ENCODE measurements around the gene ZNF652.
"Not testable (repeated sequence)": the region's sequence is repeated elsewhere in the genome, so short reads cannot be mapped to it uniquely, and the experiment has no call there.

ZNF652 gene

GRCh38 chr17:49299996-49300395 is 62.1 kb downstream of the ZNF652 start:
- DNase-seq = no peak

GRCh38 chr17:49298371-49298976 is 63.6 kb downstream of the ZNF652 start:
- DNase-seq = no peak

GRCh38 chr17:49297141-49297540 is 64.9 kb downstream of the ZNF652 start:
- DNase-seq = no peak

DNA sequence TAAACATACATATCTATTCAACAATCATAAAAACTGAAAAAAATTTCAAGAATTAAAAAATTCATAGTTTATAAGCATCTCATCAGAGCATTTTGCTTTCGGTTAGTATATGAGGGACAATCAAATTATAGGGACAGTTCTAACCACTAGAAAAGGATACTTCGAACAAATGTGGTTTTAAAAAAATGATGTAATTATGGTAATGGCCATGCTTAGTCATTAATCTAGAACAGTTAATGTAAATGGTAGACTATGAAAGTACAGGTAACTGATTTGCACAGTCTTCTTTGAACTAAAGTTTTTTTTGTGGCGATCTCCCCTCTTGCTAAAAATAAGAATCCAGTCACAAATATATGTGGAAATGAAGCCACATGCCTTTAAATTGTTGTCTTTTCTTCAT is 67.9 kb downstream of the ZNF652 start:
- no peak for DNase-seq

- no peak for DNase-seq
Observed at GRCh38 chr17:49292901-49293300, 69.1 kb downstream of the ZNF652 start.

DNA sequence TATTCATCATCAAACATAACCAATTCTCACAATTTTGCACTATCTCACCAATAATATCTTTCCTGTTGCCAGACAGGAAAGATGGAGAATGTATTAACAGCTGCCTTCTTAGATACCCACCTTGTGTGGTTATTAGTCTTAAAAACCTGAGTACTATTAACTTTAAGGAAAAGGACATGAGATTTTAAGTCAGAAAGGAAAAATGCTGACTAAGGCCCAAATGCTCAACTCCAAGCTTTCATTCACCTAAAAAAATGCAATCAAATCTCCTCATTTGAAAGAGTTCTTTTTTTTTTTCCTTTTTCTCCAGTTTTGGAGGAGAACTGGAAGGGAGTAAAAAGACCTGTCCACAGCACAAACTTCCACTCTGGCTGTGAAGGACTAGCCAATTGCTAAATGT is 70.1 kb downstream of the ZNF652 start:
- no peak for DNase-seq

DNA sequence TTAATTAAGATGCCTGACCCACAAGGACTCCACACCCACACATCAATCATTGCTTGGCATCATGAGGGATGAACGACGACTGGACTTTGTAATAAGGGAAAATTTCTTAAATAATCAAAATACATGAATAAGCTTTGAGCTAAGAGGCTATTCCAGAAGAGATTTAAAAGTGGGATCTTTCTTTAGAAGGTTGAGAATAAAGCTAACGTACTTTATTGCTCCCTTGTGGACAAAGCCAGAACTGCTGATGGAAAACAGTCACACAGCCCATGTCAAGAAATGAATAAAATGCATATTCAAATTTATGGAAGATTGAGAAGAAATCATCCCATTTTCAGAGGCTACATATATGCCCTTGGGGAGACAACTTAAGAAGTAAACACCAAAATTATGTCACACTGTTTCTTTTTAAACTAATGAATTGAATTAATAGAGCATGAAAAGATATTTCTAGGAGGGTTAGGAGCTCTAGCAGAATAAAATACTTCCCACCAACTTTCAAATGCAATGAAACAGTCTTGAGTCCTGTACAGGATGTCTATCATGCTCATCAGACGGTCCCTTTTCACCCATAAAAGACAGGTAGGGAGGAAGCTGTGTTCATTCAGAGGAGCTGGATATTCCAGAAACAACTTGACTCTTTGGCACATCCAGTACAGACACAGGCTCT is 71.2 kb downstream of the ZNF652 start:
- peak; percentile 9 for DNase-seq

- peak; percentile 13 for DNase-seq
Observed at GRCh38 chr17:49288388-49288787, 73.7 kb downstream of the ZNF652 start.

GRCh38 chr17:49287481-49287880 is 74.6 kb downstream of the ZNF652 start:
- peak; percentile 19 for DNase-seq

DNA sequence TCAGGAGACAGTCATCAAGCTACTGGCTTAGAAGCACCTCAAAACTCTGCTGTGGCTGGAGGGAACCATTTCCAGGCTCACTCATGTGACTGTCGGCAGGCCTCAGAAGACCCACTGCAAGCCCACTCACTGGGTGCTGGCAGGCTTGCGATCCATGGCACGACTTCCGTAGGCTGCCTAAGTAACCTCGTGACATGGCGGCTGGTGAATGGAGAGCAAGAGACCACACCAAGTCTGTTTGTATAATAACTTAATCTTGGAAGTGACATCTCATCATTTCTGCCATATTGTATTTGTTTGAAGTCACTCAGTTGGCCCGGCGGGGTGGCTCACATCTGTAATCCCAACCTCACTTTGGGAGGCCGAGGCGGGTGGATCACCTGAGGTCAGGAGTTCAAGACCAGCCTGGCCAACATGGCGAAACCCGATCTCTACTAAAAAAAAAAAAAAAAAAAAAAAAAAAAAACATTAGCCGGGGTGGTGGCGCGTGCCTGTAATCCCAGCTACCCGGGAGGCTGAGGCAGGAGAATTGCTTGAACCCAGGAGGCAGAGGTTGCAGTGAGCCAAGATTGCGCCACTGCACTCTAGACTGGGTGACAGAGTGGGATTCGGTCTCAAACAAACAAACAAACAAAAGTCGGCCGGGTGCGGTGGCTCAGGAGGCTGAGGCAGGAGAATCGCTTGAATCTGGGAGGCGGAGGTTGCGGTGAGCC is 75.6 kb downstream of the ZNF652 start:
- DNase-seq = peak; percentile 32

- peak; percentile 17 for DNase-seq
Observed at GRCh38 chr17:49285716-49286115, 76.3 kb downstream of the ZNF652 start.

- no peak for DNase-seq
Observed at GRCh38 chr17:49280918-49281317, 81.1 kb downstream of the ZNF652 start.

- DNase-seq = no peak
Observed at GRCh38 chr17:49280061-49280460, 82.0 kb downstream of the ZNF652 start.

DNA sequence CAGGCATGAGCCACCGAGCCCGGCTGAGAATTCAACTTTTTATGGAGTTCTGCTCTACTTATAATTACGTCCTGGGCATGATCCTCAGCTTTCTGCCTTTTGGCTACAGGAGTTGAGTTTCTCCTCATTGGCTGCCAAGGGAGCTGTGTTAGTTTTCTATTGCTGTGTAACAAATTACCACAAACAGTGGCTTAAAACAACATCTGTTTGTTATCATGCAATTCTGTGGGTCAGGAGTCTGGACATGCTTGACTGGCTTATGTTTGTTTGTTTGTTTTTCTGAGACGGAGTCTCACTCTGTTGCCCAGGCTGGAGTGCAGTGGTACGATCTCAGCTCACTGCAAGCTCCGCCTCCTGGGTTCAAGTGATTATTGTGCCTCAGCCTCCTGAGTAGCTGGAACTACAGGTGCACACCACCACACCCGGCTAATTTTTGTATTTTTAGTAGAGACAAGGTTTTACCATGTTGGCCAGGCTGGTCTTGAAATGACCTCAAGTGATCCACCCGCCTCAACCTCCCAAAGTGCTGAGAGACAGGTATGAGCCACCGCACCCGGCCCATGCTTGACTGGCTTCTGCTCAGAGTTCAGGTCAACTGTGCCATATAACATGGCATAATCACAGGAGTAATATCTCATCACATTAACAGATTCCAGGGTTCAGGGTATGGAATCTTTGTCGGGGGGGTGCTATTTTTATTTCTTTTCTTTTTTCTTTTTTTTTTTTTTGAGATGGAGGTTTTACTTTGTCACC is 82.6 kb downstream of the ZNF652 start:
- not testable (repeated sequence) for DNase-seq

DNA sequence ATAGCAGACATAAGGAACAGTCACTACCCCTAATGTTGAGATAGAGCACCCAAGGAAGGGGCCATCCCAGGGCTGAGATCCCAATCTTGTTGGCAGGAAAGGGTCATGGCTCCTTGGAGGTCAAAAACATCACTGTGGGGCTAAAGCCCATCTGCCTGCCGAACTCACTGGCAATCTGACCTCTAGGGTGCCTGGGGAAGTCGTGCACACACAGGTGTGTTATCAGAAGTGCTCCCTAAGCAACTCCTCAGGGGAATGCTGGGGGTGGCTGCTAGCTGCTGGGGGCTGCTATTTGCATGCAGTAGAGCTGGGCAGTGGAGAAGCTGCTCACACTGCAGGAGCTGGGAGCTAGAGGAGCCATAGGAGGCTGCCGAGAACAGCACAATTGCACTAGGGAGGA is 84.0 kb downstream of the ZNF652 start:
- DNase-seq = no peak

- DNase-seq = no peak
Observed at GRCh38 chr17:49277638-49278037, 84.4 kb downstream of the ZNF652 start.

GRCh38 chr17:49275981-49276380 is 86.1 kb downstream of the ZNF652 start:
- not testable (repeated sequence) for DNase-seq

DNA sequence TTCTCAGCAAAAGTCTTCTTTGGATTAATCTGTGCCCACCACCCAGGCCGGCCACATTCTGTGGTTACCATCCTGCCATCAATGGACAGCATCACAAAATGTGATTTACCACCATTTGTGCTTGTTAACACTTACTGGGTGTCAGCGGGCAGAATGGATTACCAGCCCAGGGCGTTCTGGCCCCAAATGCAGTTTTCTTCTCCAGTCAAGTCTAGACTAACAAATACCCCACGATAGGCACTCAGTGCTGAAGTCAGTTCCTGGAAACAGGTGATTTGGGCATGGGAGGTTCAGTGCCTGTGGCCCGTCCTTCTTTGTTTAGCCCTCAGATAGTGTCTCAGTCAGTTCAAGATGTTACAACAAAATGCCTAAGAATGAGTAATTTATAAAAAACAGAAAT is 92.7 kb downstream of the ZNF652 start:
- no peak for DNase-seq

GRCh38 chr17:49267912-49268311 is 94.1 kb downstream of the ZNF652 start:
- no peak for DNase-seq

- DNase-seq = no peak
Observed at GRCh38 chr17:49266233-49266632, 95.8 kb downstream of the ZNF652 start.

DNA sequence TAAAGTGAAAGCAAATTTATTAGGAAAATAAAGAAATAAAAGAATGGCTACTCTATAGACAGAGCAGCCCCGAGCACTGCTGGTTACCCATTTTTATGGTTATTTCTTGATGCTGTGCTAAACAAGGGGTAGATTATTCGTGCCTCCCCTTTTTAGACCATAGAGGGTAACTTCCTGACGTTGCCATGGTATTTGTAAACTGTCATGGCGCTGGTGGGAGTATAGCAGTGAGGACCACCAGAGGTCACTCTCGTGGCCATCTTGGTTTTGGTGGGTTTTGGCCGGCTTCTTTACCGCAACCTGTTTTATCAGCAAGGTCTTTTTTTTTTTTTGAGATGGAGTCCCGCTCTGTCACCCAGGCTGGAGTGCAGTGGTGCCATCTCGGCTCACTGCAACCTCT is 100.5 kb downstream of the ZNF652 start:
- not testable (repeated sequence) for DNase-seq

- no peak for DNase-seq
Observed at GRCh38 chr17:49260817-49261291, 101.2 kb downstream of the ZNF652 start.

Data from activated CD8-positive, alpha-beta memory T cell treated with anti-CD3 and anti-CD28 coated beads for 24 hours (primary cell).